HepG2 (cell line): ENCODE data around the gene KCNK5. TPM values are rescaled to one million over a fixed set of nuclear protein-coding genes. Genes with fewer than 3 reads are reported as not detected.

Experiments used
- ATAC-seq: fragments of 200-7000 bp; cut with Tn5 transposase; 3 replicates; pipeline ENCODE4 v1.9.1; 2020; ENCODE audit warnings: mild to moderate bottlenecking, moderate library complexity
- BruUV-seq: library from RNA; stranded (reverse); fragments of 400-500 nt; replicated peaks from 2 replicates; lab custom pipeline; 2021; lab: Mats Ljungman, UMichigan
- CTCF ChIA-PET: fragments of 300-600 bp; formaldehyde crosslinking; extraction: SDS; loops from one replicate; lab custom pipeline; 2021; ENCODE audit warnings: low total read pairs, inconsistent platforms, low intra/inter-chr PET ratio; lab: Yijun Ruan, JAX
- POLR2A ChIA-PET: fragments of 350-600 bp; sonication (Branson Sonifier 250); formaldehyde crosslinking; loops from one replicate; lab custom pipeline; 2020; ENCODE audit warnings: antibody characterized with exemption, inconsistent platforms; lab: Yijun Ruan, JAX
- DNase-seq: peaks from one replicate; pipeline ENCODE4 v3.0.0-alpha.2; 2015; ENCODE audit warnings: low spot score
- FAIRE-seq: peaks from 3 replicates; lab custom pipeline; 2011; peaks lifted over from hg19 to GRCh38; lab: Jason Lieb, UNC
- H2AFZ ChIP-seq: one replicate; pipeline ENCODE4 v1.6.1; 2011; ENCODE audit warnings: low read length, inconsistent platforms
- H3K27ac ChIP-seq: fragments of 300-600 bp; 3 replicates; pipeline ENCODE4 v1.8.0; 2011; ENCODE audit warnings: mixed run types, mild to moderate bottlenecking, mixed read lengths, low read length, inconsistent platforms; ENCODE audit not compliant: insufficient read depth; ENCODE audit errors: extremely low read length
- H3K27me3 ChIP-seq, 2 experiments: fragments of 200-600 bp in 1 of 2; 2 replicates in 1 of 2; 3 replicates in 1 of 2; pipeline versions ENCODE4 v1.6.0 to v1.8.0; 2011; ENCODE audit warnings: low read length in 2 of 2, mild to moderate bottlenecking in 2 of 2, moderate library complexity in 2 of 2, inconsistent platforms in 1 of 2; ENCODE audit not compliant: insufficient read depth in 2 of 2, control insufficient read depth in 1 of 2
- H3K36me3 ChIP-seq, 2 experiments: fragments of 200-600 bp in 1 of 2; replicated peaks in 1 of 2; 2 replicates in 1 of 2; 3 replicates in 1 of 2; pipeline versions ENCODE4 v1.5.1 to v1.8.0; 2011; ENCODE audit warnings: low read length in 2 of 2, inconsistent platforms in 1 of 2; ENCODE audit not compliant: insufficient read depth in 2 of 2, control insufficient read depth in 1 of 2
- H3K4me1 ChIP-seq: 2 replicates; pipeline ENCODE4 v1.5.1; 2012; ENCODE audit warnings: low read length, inconsistent platforms; ENCODE audit not compliant: insufficient read depth
- H3K4me2 ChIP-seq: 2 replicates; pipeline ENCODE4 v1.6.0; 2011; ENCODE audit warnings: low read depth, low read length, inconsistent platforms
- H3K4me3 ChIP-seq, 3 experiments: fragments of 200-600 bp in 1 of 3; sonication (generic), shearing (Covaris generic) in 1 of 3; replicated peaks in 1 of 3; 2 replicates each; pipeline ENCODE4 v1.5.1; 2011 to 2016; ENCODE audit warnings: low read length in 3 of 3, inconsistent platforms in 2 of 3, low read depth in 2 of 3, mild to moderate bottlenecking in 2 of 3, control low read depth in 1 of 3, mixed read lengths in 1 of 3; ENCODE audit not compliant: insufficient read depth in 1 of 3
- H3K79me2 ChIP-seq: one replicate; pipeline ENCODE4 v1.6.1; 2011; ENCODE audit warnings: low read length, inconsistent platforms; ENCODE audit not compliant: insufficient read depth
- H3K9ac ChIP-seq: 2 replicates; pipeline ENCODE4 v1.6.0; 2011; ENCODE audit warnings: mild to moderate bottlenecking, low read depth, low read length, inconsistent platforms; ENCODE audit not compliant: insufficient read depth
- H3K9me3 ChIP-seq: 2 replicates; pipeline ENCODE4 v1.5.1; 2012; ENCODE audit warnings: mild to moderate bottlenecking, low read length
- H4K20me1 ChIP-seq: 2 replicates; pipeline ENCODE4 v1.6.0; 2011; ENCODE audit warnings: inconsistent platforms, mild to moderate bottlenecking, low read length, moderate library complexity; ENCODE audit not compliant: insufficient read depth
- ATF4 ChIP-seq, 2 experiments: fragments of 450-650 bp in 1 of 2; sonication (generic) in 1 of 2; formaldehyde crosslinking; IDR thresholded peaks; 2 replicates each; pipeline versions ENCODE4 v1.5.0 to v1.8.0; 2020 to 2022; ENCODE audit warnings: mild to moderate bottlenecking in 1 of 2, missing genetic modification reagents in 1 of 2
- CBX5 ChIP-seq: sonication (generic); formaldehyde crosslinking; IDR thresholded peaks from 2 replicates; pipeline ENCODE4 v1.4.0; 2020; ENCODE audit warnings: missing genetic modification reagents, borderline replicate concordance
- ELF3 ChIP-seq: IDR thresholded peaks from 2 replicates; pipeline ENCODE4 v1.6.1; 2016; ENCODE audit warnings: missing genetic modification reagents, missing compliant biosample characterization
- HOXA3 ChIP-seq: sonication (generic); formaldehyde crosslinking; IDR thresholded peaks from 2 replicates; pipeline ENCODE4 v1.5.0; 2020; ENCODE audit warnings: missing genetic modification reagents
- MIER2 ChIP-seq: IDR thresholded peaks from 2 replicates; pipeline ENCODE4 v1.6.1; 2016; ENCODE audit warnings: missing biosample characterization, missing genetic modification reagents
- NCOA2 ChIP-seq: sonication (generic); formaldehyde crosslinking; IDR thresholded peaks from 2 replicates; pipeline ENCODE4 v1.8.0; 2022; ENCODE audit warnings: inconsistent platforms
- ONECUT2 ChIP-seq: sonication (generic); formaldehyde crosslinking; IDR thresholded peaks from 2 replicates; pipeline ENCODE4 v1.4.0; 2020; ENCODE audit warnings: missing genetic modification reagents
- SALL1 ChIP-seq: sonication (generic); formaldehyde crosslinking; IDR thresholded peaks from 2 replicates; pipeline ENCODE4 v1.8.0; 2022; ENCODE audit warnings: mild to moderate bottlenecking, missing genetic modification reagents
- TOE1 ChIP-seq: sonication (generic); formaldehyde crosslinking; IDR thresholded peaks from 2 replicates; pipeline ENCODE4 v1.4.0; 2020; ENCODE audit warnings: mild to moderate bottlenecking, missing genetic modification reagents
- TSC22D2 ChIP-seq: sonication (generic); formaldehyde crosslinking; IDR thresholded peaks from 2 replicates; pipeline ENCODE4 v1.5.1; 2020; ENCODE audit warnings: missing genetic modification reagents, mild to moderate bottlenecking, borderline replicate concordance
- ZBTB26 ChIP-seq: IDR thresholded peaks from 2 replicates; pipeline ENCODE4 v1.6.1; 2016; ENCODE audit warnings: missing compliant biosample characterization, missing genetic modification reagents, borderline replicate concordance
- ZIK1 ChIP-seq: sonication (generic); formaldehyde crosslinking; IDR thresholded peaks from 2 replicates; pipeline ENCODE4 v1.5.0; 2020; ENCODE audit warnings: mild to moderate bottlenecking, low read depth, missing genetic modification reagents, borderline replicate concordance
- ZNF546 ChIP-seq: sonication (generic); formaldehyde crosslinking; conservative IDR thresholded peaks from 2 replicates; pipeline ENCODE4 v1.8.1; 2023; ENCODE audit warnings: mild to moderate bottlenecking, missing genetic modification reagents
- ZNF687 ChIP-seq: sonication (generic); formaldehyde crosslinking; IDR thresholded peaks from 2 replicates; pipeline ENCODE4 v1.5.1; 2020; ENCODE audit warnings: mild to moderate bottlenecking, missing genetic modification reagents, moderate library complexity
- ZNF792 ChIP-seq: IDR thresholded peaks from 2 replicates; pipeline ENCODE4 v1.6.1; 2016
- whole genome bisulfite sequencing: methylation state at CpG from one replicate; pipeline ENCODE4 v1.1.6; 2017; ENCODE audit warnings: low lambda C conversion rate; 5-methylcytosine and 5-hydroxymethylcytosine counted together
- in situ Hi-C: cut with HindIII; loops from 2 replicates; pipeline ENCODE4 v1.10.0; 2017; ENCODE audit warnings: low pct_unique_long_range_greater_than_20kb; ENCODE audit not compliant: extremely low pct_ligation_motif_present
- intact Hi-C: fragments of 100-400 bp; cut with micrococcal nuclease; formaldehyde crosslinking; loops from one replicate; pipeline ENCODE4 v1.10.0; 2022; ENCODE audit not compliant: unreplicated experiment
- polyA plus RNA-seq, 8 experiments: library from polyadenylated mRNA; depleted of rRNA in 3 of 8; stranded (reverse) in 7 of 8; unstranded in 1 of 8; fragments of >200 nt; fragmentation: Illumina TruSeq in 4 of 8; extraction: Trizol in 4 of 8; gene quantifications; 2 replicates each; pipeline versions ENCODE4 v1.2.1 to v1.2.3, GENCODE V29; 2011 to 2016; ENCODE audit warnings: low read depth in 4 of 8, missing spikeins in 1 of 8, mixed read lengths in 1 of 8; ENCODE audit not compliant: insufficient read depth in 1 of 8
- total RNA-seq, 5 experiments: library from RNA; depleted of rRNA; stranded (reverse); fragments of >200 nt; fragmentation: Illumina TruSeq; extraction: Trizol; gene quantifications; 2 replicates each; pipeline ENCODE4 v1.2.3, GENCODE V29; 2016; ENCODE audit warnings: low read depth in 1 of 5

KCNK5 gene
- total and polyA plus RNA-seq, 2 of the 13 experiments (the other 11 are each of a cell fraction or from before 2014, with no cell fraction given) = 0.04 TPM; not detected in 1

- TF ChIP-seq TOE1 (CRISPR knock-in tag) = no peak
- no peak for TF ChIP-seq ATF4 (CRISPR knock-in tag; IDR thresholded peaks at IDR 0.05)
Observed at GRCh38 chr6:39166912-39167290, 62.4 kb downstream of the KCNK5 start (continued).

- ChIA-PET POLR2A (no interaction called here), CTCF (interaction anchor here (1.4 to 5.0 kb wide), 3 partner anchors 136 to 145 kb away, joined by 3 to 76 read pairs (median 28); no protein-coding TSS in a partner anchor)
- Histone ChIP-seq H3K9ac (no peak overlapping the region), H3K36me3 (no peaks in the 10 kb centered on the region), H3K4me2 (no peak overlapping the region), H3K27ac (no peak overlapping the region), H4K20me1 (no peaks in the 10 kb centered on the region; the same call in 1 of the 2 replicates), H3K9me3 (peaks cover 3% of the 10 kb centered on the region; the same call in 1 of the 2 replicates), H3K27me3 (no peaks in the 10 kb centered on the region), H3K4me1 (no peaks in the 10 kb centered on the region), H2AFZ (no peak overlapping the region), H3K4me3 (no peak overlapping the region), H3K79me2 (no peaks in the 10 kb centered on the region)
- peak; percentile 62 for DNase-seq
- ATAC-seq = peak; percentile 97
- WGBS = 46% methylated on average over 9 of the region's 20 CpGs
- in situ Hi-C loops = loop anchor here (5.0 kb wide), 1 partner anchor 136 kb away; no protein-coding TSS in a partner anchor
- FAIRE-seq = peak; percentile 68
- intact Hi-C loops = loop anchor here (1.0 kb wide), 2 partner anchors 137 to 144 kb away; no protein-coding TSS in a partner anchor
- no TSS peak for BruUV-seq
- TF ChIP-seq HOXA3 (CRISPR knock-in tag) = 0 out of 2 replicates have a peak, but pooled peaks have one; percentile 21
- TF ChIP-seq ZNF687 (CRISPR knock-in tag) = peak; percentile 58
- no peak for TF ChIP-seq MIER2 (CRISPR knock-in tag)
- TF ChIP-seq SALL1 (CRISPR knock-in tag) = peak; percentile 45
- no peak for TF ChIP-seq NCOA2 (CRISPR knock-in tag)
- 0 out of 2 replicates have a peak, but pooled peaks have one; percentile 51 for TF ChIP-seq ZNF792 (CRISPR knock-in tag)
- no peak for TF ChIP-seq ZIK1
- peak; percentile 65; the same call in 1 of the 2 replicates for TF ChIP-seq CBX5 (CRISPR knock-in tag)
- TF ChIP-seq ONECUT2 = no peak
- 0 out of 2 replicates have a peak, but pooled peaks have one; percentile 33 for TF ChIP-seq ELF3
- 0 out of 2 replicates have a peak, but pooled peaks have one; percentile 40 for TF ChIP-seq ZNF546 (CRISPR knock-in tag)
- TF ChIP-seq ZBTB26 (CRISPR knock-in tag) = 0 out of 2 replicates have a peak, but pooled peaks have one; percentile 46
- TF ChIP-seq TSC22D2 = 0 out of 2 replicates have a peak, but pooled peaks have one; percentile 33
Observed at GRCh38 chr6:39166189-39166911, 62.9 kb downstream of the KCNK5 start.
